GM12878 (cell line): ENCODE results near the gene RELT. TPM values are rescaled to one million over a fixed set of nuclear protein-coding genes. Genes with fewer than 3 reads are reported as not detected.

Experiments used
- ATAC-seq: fragments of 200-7000 bp; cut with Tn5 transposase; 3 replicates; pipeline ENCODE4 v1.9.1; 2020; ENCODE audit warnings: mild to moderate bottlenecking, moderate library complexity
- BruUV-seq: library from RNA; stranded (reverse); fragments of 400-500 nt; replicated peaks from 2 replicates; lab custom pipeline; 2021; lab: Mats Ljungman, UMichigan
- CTCF ChIA-PET: fragments of 300-600 bp; sonication (Branson Sonifier 250); formaldehyde crosslinking; extraction: SDS; loops from one replicate; lab custom pipeline; 2021; ENCODE audit warnings: inconsistent platforms; lab: Yijun Ruan, JAX
- POLR2A ChIA-PET: fragments of 350-600 bp; formaldehyde crosslinking; extraction: SDS; loops from one replicate; lab custom pipeline; 2021; ENCODE audit warnings: inconsistent platforms; lab: Charles Lee
- RAD21 ChIA-PET: fragments of 300-600 bp; sonication (Branson Sonifier 250); formaldehyde crosslinking; loops from one replicate; lab custom pipeline; 2023; ENCODE audit warnings: antibody characterized with exemption; ENCODE audit not compliant: unreplicated experiment; lab: Charles Lee
- SMC1A ChIA-PET: fragments of 300-600 bp; sonication (Branson Sonifier 250); formaldehyde crosslinking; loops from one replicate; lab custom pipeline; 2023; ENCODE audit not compliant: unreplicated experiment, uncharacterized antibody; lab: Charles Lee
- DNase-seq: peaks from one replicate; pipeline ENCODE4 v3.0.0-alpha.2; 2011; ENCODE audit warnings: low read depth, low spot score
- FAIRE-seq: peaks from 3 replicates; lab custom pipeline; 2011; peaks lifted over from hg19 to GRCh38; lab: Jason Lieb, UNC
- H2AFZ ChIP-seq: 2 replicates; pipeline ENCODE4 v1.6.0; 2011; ENCODE audit warnings: low read depth, low read length, control low read depth; ENCODE audit not compliant: control insufficient read depth
- H3K27ac ChIP-seq: 2 replicates; pipeline ENCODE4 v1.5.1; 2011; ENCODE audit warnings: control low read depth; ENCODE audit not compliant: control insufficient read depth, insufficient read depth
- H3K27me3 ChIP-seq, 2 experiments: replicated peaks in 1 of 2; 2 replicates each; pipeline versions ENCODE4 v1.6.0 to v1.6.1; 2011; ENCODE audit warnings: low read length in 1 of 2; ENCODE audit not compliant: control insufficient read depth in 2 of 2, insufficient read depth in 2 of 2
- H3K36me3 ChIP-seq, 2 experiments: 2 replicates each; pipeline ENCODE4 v1.5.1; 2011; ENCODE audit warnings: low read length in 1 of 2; ENCODE audit not compliant: control insufficient read depth in 2 of 2, insufficient read depth in 2 of 2
- H3K4me1 ChIP-seq: 2 replicates; pipeline ENCODE4 v1.6.1; 2011; ENCODE audit warnings: mild to moderate bottlenecking, low read length, moderate library complexity, mixed read lengths; ENCODE audit not compliant: control insufficient read depth, insufficient read depth
- H3K4me2 ChIP-seq: 2 replicates; pipeline ENCODE4 v1.6.0; 2011; ENCODE audit warnings: control low read depth; ENCODE audit not compliant: control insufficient read depth, insufficient read depth
- H3K4me3 ChIP-seq: fragments of 200-600 bp; sonication (generic); 2 replicates; pipeline ENCODE4 v1.5.1; 2016
- H3K79me2 ChIP-seq: 2 replicates; pipeline ENCODE4 v1.6.0; 2011; ENCODE audit warnings: low read length; ENCODE audit not compliant: control insufficient read depth, insufficient read depth
- H3K9ac ChIP-seq: 2 replicates; pipeline ENCODE4 v1.8.0; 2011; ENCODE audit warnings: low read length, control low read depth, mixed read lengths; ENCODE audit not compliant: control insufficient read depth, insufficient read depth
- H3K9me3 ChIP-seq: replicated peaks from 3 replicates; pipeline ENCODE4 v1.5.1; 2011; ENCODE audit warnings: mild to moderate bottlenecking, low read length; ENCODE audit not compliant: control insufficient read depth, insufficient read depth
- H4K20me1 ChIP-seq: 2 replicates; pipeline ENCODE4 v1.6.0; 2011; ENCODE audit not compliant: control insufficient read depth, insufficient read depth
- CEBPZ ChIP-seq: fragments of 150-350 bp; IDR thresholded peaks from 2 replicates; pipeline ENCODE4 v1.6.1; 2016; ENCODE audit warnings: low read depth, low read length
- WGBS: methylation state at CpG from one replicate; pipeline ENCODE4 v1.1.6; 2016; ENCODE audit warnings: low lambda C conversion rate; ENCODE audit not compliant: insufficient replicate concordance, insufficient coverage; ENCODE audit errors: missing lambda C conversion rate; 5-methylcytosine and 5-hydroxymethylcytosine counted together
- in situ Hi-C: fragments of 300-500 bp; cut with MboI; formaldehyde crosslinking; loops from 9 replicates; pipeline ENCODE4 v1.14.3; 2018; ENCODE audit warnings: mixed read lengths
- intact Hi-C: fragments of 100-400 bp; cut with micrococcal nuclease; formaldehyde crosslinking; loops from one replicate; pipeline ENCODE4 v1.14.2; 2022; ENCODE audit not compliant: unreplicated experiment
- polyA plus RNA-seq, 11 experiments: library from polyadenylated mRNA; depleted of rRNA in 4 of 11; unstranded in 6 of 11; stranded (reverse) in 5 of 11; fragments of >200 nt; fragmentation: Nextera tagmentation in 4 of 11; fragmentation: Illumina TruSeq in 1 of 11; extraction: Ambion mirVana in 4 of 11; extraction: Trizol in 1 of 11; gene quantifications; 1 replicate in 1 of 11; 2 replicates in 10 of 11; pipeline versions ENCODE4 v1.2.1 to v1.2.3, GENCODE V29; 2011 to 2016; ENCODE audit warnings: inconsistent platforms in 2 of 11, missing spikeins in 2 of 11, low read depth in 1 of 11
- total RNA-seq, 4 experiments: library from RNA; depleted of rRNA in 3 of 4; stranded (reverse); fragments of >200 nt in 3 of 4; fragmentation: Illumina TruSeq in 1 of 4; extraction: Trizol in 1 of 4; gene quantifications; 2 replicates each; pipeline versions ENCODE4 v1.2.1 to v1.2.3, GENCODE V29; 2013 to 2021

RELT gene
- total and polyA plus RNA-seq, 10 of the 15 experiments (the other 5 are each of a cell fraction or from before 2014, with no cell fraction given): 1.2 to 28.5 (median 10.8) TPM

GRCh38 chr11:73345481-73346160, 30.6 kb upstream of the RELT start:
- TF ChIP-seq CEBPZ: no peak
- H3K4me2 ChIP-seq: no peak overlapping the region
- H3K9ac ChIP-seq: no peak overlapping the region
- no peaks in the 10 kb centered on the region; a peak in 1 of 4 replicates for H3K36me3 ChIP-seq
- ATAC-seq (no peak), DNase-seq (no peak), FAIRE-seq (no peak)
- CTCF ChIA-PET: no interaction called here
- no peak overlapping the region for H3K4me3 ChIP-seq
- no peaks in the 10 kb centered on the region for H3K9me3 ChIP-seq
- RAD21 ChIA-PET: interaction anchor here (1.5 kb wide), 1 partner anchor 317 kb away, joined by 5 read pairs; no protein-coding TSS in a partner anchor
- intact Hi-C loops: no loop called here
- SMC1A ChIA-PET: no interaction called here
- POLR2A ChIA-PET: no interaction called here
- no peaks in the 10 kb centered on the region for H3K27me3 ChIP-seq
- H3K79me2 ChIP-seq: no peaks in the 10 kb centered on the region
- no peak overlapping the region for H3K27ac ChIP-seq
- in situ Hi-C loops: no loop called here
- no peaks in the 10 kb centered on the region for H4K20me1 ChIP-seq
- 60% methylated on average over 5 of the region's 5 CpGs for WGBS
- no peak overlapping the region for H2AFZ ChIP-seq
- no TSS peak for BruUV-seq
- H3K4me1 ChIP-seq: no peaks in the 10 kb centered on the region
